GM21723 (cell line): ENCODE data around the gene HSDL2.
A peak's percentile ranks its signal among the peaks of the same experiment; 100 is the strongest.

Experiments
- ATAC-seq: cut with Tn5 transposase; IDR thresholded peaks from one replicate; pipeline ENCODE4 v1.9.1; 2021; ENCODE audit warnings: mild to moderate bottlenecking, moderate library complexity; ENCODE audit not compliant: unreplicated experiment

The HSDL2 gene

GRCh38 chr9:112443636-112444035 lies 63.7 kb downstream of the HSDL2 start:
- ATAC-seq, result no peak

- ATAC-seq, result no peak
Measured at GRCh38 chr9:112445196-112445595, 65.3 kb downstream of the HSDL2 start.

GRCh38 chr9:112446080-112446479 lies 66.2 kb downstream of the HSDL2 start:
- ATAC-seq, result no peak

GRCh38 chr9:112446526-112446925 lies 66.6 kb downstream of the HSDL2 start:
- no peak for ATAC-seq

GRCh38 chr9:112447283-112447761 lies 67.4 kb downstream of the HSDL2 start:
- no peak for ATAC-seq

GRCh38 chr9:112462855-112463254 lies 82.9 kb downstream of the HSDL2 start:
- no peak for ATAC-seq

- ATAC-seq, result no peak
Measured at GRCh38 chr9:112465352-112465751, 85.4 kb downstream of the HSDL2 start.

- no peak for ATAC-seq
Measured at GRCh38 chr9:112472996-112473395, 93.1 kb downstream of the HSDL2 start.

- no peak for ATAC-seq
Measured at GRCh38 chr9:112473986-112474385, 94.1 kb downstream of the HSDL2 start.

- no peak for ATAC-seq
Measured at GRCh38 chr9:112475318-112475717, 95.4 kb downstream of the HSDL2 start.

- ATAC-seq, result no peak
Measured at GRCh38 chr9:112477330-112477729, 97.4 kb downstream of the HSDL2 start.

- ATAC-seq, result no peak
Measured at GRCh38 chr9:112479221-112479620, 99.3 kb downstream of the HSDL2 start.

- ATAC-seq, result no peak
Measured at GRCh38 chr9:112484607-112485006, 104.7 kb downstream of the HSDL2 start.

- no peak for ATAC-seq
Measured at GRCh38 chr9:112485574-112485973, 105.7 kb downstream of the HSDL2 start.

GRCh38 chr9:112486221-112487007 lies 106.5 kb downstream of the HSDL2 start, which contains the start of gene KIAA1958:
TSS of gene KIAA1958 (plus strand) at chr9:112486827. CDS start at chr9:112574081, 87,254 bp downstream.
- ATAC-seq, result peak; percentile 92

- ATAC-seq, result peak; percentile 46
Measured at GRCh38 chr9:112487008-112487798, 107.3 kb downstream of the HSDL2 start.

GRCh38 chr9:112487799-112488340 lies 108.0 kb downstream of the HSDL2 start:
- ATAC-seq, result no peak

- no peak for ATAC-seq
Measured at GRCh38 chr9:112489039-112489546, 109.2 kb downstream of the HSDL2 start.

- no peak for ATAC-seq
Measured at GRCh38 chr9:112489876-112490666, 110.2 kb downstream of the HSDL2 start.

- no peak for ATAC-seq
Measured at GRCh38 chr9:112493393-112494137, 113.7 kb downstream of the HSDL2 start.
